GM21515 (cell line): ENCODE data around the gene NDUFB5.

ENCODE experiments used
- ATAC-seq: cut with Tn5 transposase; IDR thresholded peaks from one replicate; pipeline ENCODE4 v1.9.1; 2021; ENCODE audit not compliant: unreplicated experiment

Gene NDUFB5

DNA sequence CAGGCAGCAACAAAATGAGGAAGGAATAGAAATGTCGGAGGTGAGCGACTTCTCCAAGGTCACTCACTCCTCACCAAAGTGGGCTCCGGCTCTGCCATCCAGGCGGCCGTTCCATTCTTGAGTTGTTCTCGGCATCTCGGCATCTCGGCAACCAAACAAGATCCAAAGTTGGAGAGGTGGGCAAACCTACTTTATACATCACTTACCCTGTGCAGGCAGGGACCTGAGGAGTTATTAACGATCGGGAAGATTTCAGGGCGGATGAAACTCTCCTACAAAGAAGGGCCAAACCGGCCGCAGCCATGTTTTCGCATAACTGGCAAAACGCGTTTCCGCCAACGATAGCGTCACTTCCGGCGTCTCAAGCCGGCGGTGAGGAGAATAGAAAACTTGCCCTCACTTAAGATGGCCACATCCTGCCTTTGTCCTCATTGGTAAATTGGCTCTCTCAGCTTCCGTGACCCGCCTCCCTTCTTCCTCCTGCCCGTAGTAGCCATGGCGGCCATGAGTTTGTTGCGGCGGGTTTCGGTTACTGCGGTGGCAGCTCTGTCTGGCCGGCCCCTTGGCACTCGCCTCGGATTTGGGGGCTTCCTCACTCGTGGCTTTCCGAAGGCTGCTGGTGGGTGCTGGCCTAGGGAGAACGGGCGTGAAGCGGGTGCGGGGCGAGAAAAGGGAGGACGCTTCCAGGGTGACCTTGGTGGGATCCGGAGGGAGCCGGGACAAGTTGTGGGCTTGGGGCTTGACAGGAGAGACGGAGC, at the start of gene NDUFB5, which contains the start of gene MRPL47:
Gene NDUFB5 (plus strand): TSS at position 474 of the 758 bp plus-strand sequence. CDS start 22 bp downstream, at position 496.
Gene MRPL47 (minus strand): TSS at position 318 of the 758 bp plus-strand sequence. CDS start 14 bp downstream, at position 304.
- ATAC-seq = peak; percentile 97

DNA sequence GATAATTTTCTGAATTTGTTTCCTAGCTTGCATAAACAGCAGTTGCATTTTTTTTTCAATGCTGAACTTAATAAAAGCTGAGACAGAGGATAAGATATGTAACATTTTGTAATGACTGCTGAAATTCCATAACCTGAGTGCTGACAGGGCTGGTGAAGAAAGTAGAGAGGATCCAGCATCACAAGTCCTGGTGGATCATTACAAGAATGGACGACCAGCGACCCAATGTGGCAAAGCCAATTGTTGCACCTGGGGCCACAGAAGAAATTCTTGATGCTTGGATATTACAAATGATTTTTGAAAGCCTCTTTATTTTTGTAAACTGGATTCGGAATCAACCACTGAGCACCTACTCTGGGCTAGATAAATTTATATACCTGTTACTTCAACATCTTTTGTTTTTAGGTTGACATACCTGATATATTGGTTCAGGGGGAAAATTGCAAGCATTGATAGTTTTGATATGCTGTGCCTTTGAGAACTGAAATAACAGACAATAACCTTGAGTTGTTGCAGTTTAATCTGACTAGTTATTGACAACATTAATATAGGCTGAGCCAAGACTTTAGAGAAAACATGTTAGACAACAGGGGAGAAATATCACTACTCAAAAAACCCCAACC, 45.7 kb upstream of the NDUFB5 start:
- no peak for ATAC-seq

DNA sequence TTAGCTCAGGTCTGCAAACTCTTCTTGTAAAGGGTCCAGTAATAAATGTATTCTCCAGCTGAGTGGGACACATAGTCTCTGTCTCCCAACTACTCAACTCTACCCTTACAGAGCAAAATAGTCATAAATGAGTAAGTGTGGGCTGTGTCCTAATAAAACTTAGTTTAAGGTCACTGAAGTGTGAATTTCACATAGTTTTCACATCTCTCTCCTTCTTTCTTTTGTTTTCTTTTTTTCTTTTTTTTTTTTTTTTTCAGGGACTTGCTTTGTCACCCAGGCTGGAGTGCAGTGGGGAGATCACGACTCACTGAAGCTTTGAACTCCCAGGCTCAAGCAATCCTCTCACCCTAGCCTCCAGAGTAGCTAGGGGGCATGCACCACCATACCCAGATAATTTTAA, 43.8 kb upstream of the NDUFB5 start:
- no peak for ATAC-seq

DNA sequence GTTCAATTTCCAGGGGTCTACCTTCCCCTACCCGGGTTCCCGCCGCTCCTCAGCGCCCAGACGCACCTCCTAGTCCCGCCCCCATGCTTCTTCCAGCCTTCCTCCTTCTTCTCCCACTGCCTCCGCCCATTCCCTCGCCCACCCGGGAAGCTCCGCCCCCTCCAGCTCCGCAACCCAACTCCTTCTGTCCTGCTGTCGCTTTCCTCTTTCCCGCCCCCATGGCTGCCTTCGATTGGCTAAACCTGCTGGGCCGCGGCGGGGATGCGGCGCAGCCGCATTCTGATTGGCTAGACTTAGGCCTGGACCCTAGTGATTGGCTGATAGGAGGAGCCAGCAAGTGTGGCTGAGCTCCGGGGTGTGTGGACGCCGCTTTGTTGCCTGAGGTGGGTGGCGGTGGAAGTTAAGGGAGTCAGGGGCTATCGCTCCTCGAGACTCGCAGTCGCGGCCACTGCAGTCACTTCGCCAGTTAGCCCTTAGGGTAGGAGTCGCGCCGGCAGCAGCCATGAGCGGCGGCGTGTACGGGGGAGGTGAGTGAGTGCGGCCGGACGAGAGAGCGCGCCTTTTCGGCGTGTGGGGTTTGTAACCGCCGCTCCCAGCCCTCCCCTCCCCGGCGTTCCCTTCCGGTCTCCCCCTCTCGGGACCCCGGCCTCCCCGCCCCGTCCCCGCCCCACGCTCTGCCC, 41.9 kb upstream of the NDUFB5 start, which contains the start of gene ACTL6A:
Gene ACTL6A (plus strand): TSS at position 336 of the 680 bp plus-strand sequence. CDS start 167 bp downstream, at position 503.
- peak; percentile 97 for ATAC-seq

DNA sequence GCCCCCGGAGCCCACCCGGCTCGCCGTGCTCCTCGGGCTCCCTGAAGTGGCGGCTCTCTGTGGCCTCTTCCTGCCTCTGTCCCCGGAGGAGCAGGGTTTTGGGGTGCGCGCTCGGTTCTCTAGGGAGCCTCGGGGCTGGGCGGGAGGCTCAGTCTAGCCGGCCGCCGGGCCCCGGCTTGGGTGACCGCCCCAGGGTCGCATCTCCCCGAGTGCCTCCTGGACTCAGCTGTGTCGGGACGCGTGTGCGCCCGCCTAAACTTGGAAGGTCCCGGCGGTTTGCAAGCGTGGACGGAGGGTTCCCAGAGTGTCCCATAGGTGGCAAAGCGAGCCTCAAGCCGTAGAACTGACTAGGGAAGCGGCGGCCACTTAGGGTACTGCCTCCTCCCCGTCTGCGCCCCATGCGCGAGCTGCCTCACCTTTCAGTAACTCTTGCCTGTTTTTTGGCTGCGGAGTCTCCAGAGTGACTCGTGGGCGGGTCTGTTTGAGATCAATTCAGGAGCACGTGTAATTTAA, 41.3 kb upstream of the NDUFB5 start:
- peak; percentile 50 for ATAC-seq

DNA sequence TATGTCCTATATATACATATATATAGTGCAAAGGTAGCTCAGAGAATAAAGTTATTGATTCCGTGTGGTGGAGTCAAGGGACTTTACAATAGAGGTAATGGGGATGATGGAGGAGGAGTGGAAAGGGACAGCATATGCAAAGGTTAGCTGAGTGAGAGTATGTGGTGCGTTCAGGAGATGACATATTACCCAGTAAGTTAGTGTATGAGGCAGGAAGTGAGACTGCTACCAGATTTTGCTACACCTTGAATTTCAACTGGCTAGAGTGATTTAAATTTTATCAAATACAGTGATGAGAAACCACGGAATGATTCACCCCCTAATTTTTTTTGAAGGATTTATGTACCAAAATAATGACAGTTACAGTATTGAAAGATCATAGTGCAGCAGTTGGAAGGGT, 39.1 kb upstream of the NDUFB5 start:
- ATAC-seq = peak; percentile 15

DNA sequence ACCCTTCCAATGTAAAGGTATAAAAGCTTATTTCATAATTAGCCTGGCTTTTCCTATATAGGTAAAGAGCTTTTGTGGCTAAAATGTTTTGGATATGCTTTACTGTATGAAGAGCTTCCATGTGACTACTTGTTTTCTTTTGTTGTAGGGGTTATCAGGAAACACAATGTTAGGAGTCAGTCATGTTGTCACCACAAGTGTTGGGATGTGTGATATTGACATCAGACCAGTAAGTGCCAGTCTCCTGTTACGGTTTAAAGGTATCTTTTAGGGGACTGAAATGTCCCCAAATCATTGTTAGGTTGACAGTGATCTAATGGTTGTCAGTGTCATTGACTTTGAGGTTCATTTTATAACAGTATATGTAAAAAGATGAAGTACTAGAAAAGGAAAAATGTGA, 23.6 kb upstream of the NDUFB5 start:
- no peak for ATAC-seq

DNA sequence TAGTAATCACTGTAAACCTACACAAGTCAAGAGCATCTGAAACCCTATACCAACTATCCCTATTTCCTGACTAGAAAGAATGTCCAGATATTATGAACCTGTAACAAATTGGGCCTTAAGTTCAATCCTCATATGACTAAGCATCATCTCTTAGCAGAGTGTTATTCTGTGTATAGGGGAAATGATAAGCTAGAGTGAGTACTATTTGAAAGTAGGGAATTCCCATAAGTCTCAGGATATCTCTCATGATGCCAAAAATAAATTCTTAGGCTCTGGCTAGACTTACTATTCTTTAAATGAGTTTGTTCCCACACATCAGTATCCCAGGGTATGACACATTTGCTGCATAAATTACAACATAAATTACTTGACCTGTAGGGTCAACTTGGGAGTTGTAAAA, 15.5 kb upstream of the NDUFB5 start:
- ATAC-seq = no peak

DNA sequence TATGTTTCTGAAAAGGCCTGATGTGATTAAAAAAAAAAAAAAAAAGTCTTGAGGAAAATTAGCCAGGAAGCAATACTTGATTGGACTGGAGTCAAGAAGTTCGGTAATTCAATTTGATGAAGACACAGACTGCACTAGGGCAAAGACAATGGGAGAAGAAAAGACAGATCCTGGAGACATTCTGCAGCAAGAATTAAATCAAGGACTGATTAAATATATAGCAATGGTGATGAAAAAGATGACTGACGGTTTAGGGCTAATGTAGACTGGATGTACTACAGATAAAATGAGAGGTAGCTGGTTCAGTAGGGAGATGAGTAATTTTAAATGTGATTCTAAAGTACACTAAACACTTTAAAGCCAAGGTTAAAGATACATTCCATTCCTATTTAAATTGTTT, 13.9 kb upstream of the NDUFB5 start:
- no peak for ATAC-seq

DNA sequence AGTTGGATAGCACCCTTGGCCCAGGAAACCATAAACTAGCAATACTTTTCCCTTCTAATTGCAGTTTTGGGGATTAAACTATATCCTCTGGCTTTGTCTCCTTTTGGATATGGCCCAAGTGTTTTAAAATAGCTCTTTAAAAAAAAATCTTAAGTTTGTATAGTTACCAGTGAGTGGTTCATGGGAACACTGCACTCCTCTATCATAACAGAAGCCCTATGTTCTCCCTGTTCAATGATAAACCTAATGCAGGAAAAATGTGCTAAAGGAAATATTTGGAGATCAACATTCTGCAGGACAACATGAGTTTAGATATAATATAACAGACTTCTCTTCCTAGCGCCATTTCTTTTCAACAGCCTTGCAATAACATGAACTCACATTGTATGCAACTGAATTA, 13.3 kb upstream of the NDUFB5 start:
- ATAC-seq = no peak

DNA sequence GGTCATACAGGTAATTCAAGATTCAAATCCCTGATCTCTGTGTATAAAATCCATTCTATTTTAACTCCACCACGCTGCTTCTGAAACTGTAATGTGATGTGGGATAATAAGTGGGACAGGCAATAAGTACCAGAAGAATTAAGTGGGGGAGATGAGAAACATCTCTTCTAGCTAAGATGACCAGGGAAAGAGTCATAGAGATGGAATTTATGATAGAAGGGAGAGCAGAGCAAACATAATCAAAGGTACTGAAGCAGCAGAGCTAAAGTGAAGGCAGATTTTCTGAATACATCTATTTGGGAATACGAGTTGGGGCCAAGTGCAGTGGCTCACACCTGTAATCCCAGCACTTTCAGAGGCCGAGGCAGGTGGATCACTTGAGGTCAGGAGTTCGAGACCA, 5.1 kb upstream of the NDUFB5 start:
- no peak for ATAC-seq

DNA sequence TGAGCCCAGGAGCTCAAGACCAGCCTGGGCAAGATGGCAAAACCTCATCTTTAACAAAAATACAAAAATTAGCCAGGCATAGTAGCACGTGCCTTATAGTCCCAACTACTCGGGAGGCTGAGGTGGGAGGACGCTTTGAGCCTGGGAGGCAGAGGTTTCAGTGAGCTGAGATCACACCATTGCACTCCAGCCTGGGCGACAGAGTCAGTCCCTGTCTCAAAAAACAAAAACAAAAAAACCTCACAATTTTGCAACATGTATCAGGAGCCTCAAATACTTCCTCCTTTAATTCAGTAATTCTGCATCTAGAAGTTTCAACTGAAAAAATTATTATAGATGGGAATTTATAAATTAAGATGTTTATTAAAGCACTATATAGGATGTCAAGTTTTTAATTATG, 1.3 kb upstream of the NDUFB5 start:
- ATAC-seq = no peak

DNA sequence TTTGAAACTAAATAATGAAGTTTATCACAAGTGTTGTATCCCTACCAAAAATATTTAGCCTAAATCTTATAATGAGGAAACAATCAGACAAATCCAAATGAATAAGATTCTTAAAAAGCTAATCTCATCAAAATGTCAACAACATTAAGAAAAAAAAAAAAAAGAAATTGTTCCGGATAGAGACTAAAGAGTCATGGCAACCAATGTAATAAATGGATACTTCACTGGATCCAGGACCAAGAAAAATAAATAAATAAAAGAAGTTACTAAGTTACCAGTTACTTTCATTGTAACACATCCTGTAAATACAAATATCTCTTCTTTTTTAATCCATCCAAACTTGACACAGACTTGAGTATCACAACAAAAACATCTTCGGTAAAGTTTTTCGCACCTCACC, 763 bp upstream of the NDUFB5 start:
- ATAC-seq = no peak

DNA sequence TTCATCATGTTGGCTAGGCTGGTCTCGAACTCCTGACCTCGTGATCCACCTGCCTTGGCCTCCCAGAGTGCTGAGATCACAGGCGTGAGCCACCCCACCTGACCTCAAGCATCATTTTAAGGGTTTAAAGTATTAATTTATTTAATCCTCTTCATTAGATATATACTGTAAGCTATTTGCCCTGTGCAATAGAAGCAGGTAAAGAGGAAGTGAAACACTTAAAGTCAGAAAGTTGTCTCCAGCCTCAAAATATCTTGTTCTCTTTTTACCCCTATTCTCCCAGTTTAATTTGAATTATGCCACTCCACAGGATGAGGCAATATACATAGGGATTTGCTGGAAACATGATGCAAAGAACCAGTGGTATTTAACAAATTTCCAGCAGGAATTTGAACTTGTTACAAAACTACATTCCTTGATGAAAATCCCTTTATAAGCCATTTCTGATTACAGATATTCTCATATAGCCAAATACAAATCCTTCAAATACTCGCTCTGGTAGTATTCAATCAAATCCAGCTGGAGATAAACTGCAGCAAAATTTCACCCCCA, 2.0 kb downstream of the NDUFB5 start:
- no peak for ATAC-seq

DNA sequence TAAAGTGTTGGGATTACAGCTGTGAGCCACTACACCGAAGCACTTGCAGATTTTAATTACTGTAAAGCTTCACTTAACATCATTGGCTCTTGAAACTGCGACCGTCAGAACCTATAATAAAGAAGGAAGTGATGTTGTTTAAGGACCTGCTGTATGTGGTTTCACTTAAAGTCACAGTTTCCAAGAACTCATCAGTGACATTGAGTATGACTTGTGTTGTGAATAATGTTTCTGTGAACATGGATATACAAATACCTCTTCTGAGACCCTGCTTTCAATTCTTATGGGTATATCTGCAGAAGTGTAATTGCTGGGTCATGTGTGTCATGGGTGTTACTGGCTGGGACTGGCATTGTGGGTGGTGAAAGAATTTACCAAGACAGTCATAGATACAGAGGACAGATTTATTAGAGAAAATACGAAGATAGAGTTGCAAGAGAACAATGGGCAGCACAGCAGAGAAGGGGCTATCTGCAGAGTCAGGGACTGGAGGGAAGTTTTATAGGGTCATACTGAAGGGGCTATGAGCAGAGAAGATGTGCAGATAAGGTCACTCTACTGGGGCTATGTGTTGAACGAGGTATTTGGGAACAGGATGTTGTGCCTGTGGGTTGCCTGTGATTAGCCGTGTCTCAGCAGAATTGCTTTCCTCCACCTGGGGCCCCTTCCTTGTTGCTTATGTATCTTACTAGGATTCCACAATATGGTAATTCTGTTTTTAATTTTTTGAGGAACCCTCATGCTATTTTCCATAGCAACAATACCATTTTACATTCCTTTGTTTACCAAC, 4.5 kb downstream of the NDUFB5 start:
- ATAC-seq = peak; percentile 51

DNA sequence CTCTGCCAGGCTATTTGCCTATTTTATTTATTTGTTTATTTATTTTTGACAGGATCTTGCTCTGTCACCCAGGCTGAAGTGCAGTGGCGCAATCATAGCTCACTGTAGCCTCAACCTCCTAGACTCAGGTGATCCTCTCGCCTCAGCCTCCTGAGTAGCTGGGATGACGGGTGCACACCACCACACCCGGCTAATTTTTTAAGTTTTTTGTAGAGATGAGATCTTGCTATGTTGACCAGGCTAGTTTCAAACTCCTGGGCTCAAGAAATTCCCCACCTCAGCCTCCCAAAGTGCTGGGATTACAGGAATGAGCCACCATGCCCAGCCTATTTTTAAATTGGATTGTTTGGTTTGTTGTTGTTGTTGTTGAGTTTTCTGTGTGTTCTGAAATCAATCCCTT, 5.5 kb downstream of the NDUFB5 start:
- ATAC-seq = no peak

DNA sequence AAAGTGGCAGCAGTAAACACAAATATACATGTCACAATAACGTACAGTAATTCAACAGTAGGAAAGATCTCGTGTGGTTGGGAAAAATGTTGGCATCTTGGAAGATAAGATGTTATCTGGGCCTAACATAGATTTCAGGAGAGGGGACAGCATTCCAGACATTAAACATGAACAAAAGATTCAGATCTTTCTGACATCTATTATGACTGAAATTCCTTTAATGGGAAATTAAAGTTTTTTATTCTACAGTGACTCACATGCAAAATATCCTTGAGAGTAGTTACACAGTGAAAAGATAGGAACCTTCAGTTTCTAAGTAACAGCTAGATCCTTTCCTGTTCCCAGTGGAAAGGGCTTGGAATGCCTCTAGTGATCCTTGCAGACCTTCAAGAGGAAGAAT, 9.2 kb downstream of the NDUFB5 start:
- no peak for ATAC-seq

DNA sequence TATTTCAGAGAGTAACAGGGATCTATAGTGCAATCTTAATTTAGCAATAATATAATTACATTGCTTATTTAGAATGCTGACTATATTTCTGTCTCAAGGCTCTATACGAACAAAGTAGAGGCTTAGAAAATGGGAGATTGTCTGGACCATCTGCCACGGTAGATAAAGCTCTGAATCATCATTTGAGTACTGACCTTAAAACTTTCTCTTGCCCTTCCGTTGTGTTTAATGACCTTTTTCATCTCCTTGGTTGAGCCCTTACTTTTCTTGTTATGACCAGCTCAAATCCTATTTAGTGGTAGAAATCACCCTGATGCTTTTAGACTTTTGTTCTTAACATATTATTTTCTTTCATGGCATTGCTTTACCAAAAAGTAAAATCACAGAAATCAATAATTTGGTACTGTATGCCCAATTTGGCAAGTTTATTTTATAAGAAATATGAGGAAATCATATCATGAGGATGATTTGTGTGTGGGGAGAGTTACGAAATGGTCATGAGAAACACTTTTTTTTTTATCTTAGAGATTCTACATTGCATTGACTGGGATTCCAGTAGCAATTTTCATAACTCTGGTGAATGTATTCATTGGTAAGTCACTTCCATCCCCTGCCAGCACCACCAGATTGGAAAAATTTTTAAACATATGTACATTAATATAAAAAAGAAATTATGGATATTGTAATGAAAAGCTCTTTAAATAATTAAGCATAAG, 11.0 kb downstream of the NDUFB5 start:
- no peak for ATAC-seq

DNA sequence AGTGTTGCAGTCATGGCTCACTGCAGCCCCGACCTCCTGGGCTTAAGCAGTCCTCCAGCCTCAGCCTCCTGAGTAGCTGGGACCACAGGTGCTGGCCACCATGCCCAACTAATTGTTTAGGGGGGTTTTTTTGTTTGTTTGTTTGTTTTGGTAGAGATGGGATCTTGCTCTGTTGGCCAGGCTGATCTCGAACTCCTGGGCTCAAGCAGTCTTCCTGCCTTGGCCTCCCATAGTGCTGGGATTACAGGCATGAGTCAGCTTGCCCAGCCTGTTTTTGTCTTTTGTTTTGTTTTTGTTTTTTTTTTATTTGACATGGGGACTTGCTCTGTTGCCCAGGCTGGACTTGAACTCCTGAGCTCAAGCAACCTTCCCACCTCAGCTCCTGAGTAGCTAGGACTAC, 17.4 kb downstream of the NDUFB5 start:
- ATAC-seq = no peak

DNA sequence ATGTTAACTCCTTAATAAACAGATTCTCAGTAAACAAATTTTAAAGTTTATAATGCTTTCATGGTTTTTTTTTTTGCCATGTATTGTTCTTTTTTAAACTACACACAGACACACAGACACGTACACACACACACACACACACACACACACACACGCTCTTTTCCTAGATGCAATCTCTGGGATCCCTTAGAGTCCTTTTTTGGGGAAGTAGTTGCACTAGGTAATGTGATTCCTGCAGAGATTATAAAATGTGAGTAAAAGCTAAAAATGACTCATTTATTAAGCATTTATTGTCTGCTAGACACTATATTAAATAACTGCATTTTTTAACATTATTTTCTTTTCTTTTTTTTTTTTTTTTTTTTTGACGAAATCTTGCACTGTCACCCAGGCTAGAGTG, 19.9 kb downstream of the NDUFB5 start:
- ATAC-seq = no peak
